ENCODE data around the gene ACSL5.

Gene ACSL5

DNA sequence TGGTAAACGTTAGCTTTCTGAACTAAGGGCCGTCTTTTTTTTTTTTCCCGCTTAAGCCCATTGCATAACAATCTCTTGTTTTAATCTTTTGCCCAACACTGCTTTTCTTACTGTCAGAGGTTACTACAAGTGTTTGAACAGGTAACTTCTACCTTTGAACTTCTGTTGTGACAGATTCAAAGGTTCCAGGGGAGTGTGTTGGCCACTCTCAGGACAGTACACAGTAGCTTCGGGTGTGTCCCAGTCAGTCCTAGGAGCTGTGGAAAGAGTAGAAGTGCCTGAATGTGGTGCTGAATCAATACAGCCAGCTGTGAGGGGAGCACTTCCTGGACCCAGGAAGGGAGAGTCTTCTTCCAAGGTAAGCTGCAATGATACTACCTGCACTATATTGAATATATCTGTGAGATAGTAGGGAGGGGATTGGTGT, at the start of gene ACSL5:
Gene ACSL5, plus strand, starts transcription at position 205 of the 427 bp plus-strand sequence. CDS start 20,831 bp downstream, outside the sequence.
- DNase-seq (ENCODE audit: low spot score): no peak

GRCh38 chr10:112327678-112328077, 46.2 kb upstream of the ACSL5 start:
- no peak for DNase-seq (ENCODE audit: low spot score)

GRCh38 chr10:112330162-112330561, 43.8 kb upstream of the ACSL5 start:
- DNase-seq (ENCODE audit: low spot score): no peak

GRCh38 chr10:112330607-112331160, 43.2 kb upstream of the ACSL5 start:
- DNase-seq (ENCODE audit: low spot score): no peak

DNA sequence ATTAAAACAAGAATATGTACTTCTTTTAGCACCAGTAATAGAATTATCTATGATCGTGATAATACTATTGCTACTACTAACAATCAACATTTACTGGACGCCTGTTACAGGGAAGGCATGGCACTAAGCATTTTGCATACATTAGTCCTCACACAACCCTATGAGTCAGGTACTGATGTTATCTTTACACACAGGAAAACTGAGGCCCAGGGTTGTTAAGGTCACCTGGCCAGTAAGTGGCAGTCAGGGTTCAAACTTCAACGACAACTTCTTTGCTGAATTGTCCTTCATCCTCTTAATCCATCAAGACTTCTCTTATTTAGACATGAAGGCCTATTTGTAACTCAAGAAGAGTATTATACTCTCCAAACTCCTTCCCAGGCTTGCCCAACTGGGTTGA, 41.9 kb upstream of the ACSL5 start:
- no peak for DNase-seq (ENCODE audit: low spot score)

GRCh38 chr10:112332509-112333228, 41.2 kb upstream of the ACSL5 start:
- DNase-seq (ENCODE audit: low spot score): no peak

DNA sequence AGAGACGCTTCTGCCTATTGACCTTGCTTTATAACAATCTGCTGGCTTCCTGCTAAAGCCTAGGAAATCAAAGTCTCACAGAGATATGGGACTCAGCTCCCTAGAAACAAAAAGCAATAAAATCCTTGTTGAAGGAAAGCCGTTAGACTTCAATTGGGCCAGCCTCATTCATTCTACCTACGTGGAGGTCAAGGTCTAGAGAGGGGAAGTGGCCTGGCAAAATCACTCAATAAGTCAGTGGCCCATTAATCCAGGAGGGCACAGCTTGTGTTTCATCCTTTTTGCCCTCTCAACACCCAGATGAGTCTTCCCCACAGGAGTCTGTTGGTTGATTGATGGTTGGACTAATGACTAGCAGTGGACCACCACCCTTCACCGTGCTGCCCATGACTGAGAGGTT, 40.5 kb upstream of the ACSL5 start:
- no peak for DNase-seq (ENCODE audit: low spot score)

DNA sequence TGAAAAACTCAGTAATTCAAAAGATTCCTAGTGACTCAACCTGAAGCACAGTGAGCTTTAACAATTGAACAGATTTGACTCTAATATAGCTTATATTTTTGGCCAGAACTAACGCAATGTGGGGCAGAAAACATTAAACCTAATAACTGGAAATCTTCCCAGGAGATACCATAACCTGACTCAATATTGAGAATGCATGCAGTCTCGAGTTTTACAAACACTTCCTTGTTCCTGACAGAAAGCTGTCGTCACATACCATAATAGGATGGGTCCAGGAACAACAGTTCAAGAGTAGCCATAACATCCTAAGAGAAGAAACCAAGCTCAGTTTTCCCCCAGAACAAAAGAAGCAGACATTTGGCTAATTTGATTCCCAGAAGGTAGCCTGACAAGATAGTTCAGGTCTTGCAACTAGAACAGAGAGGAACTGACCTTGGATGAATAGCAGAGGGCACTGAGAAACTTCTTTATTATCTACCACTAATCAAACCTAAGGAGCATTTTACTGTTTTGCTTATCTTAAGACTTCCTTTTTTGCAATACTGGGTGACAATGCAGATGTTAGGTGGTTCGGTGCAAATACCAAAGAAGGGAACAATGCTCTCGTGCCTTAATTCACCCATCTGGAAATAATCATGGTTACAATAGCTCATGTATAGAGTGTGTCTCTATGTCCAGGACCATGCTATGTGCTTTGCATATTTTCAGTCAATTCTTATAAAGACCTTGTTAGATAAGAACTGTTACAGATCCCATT, 38.6 kb upstream of the ACSL5 start:
- no peak for DNase-seq (ENCODE audit: low spot score)

GRCh38 chr10:112335868-112336265, 38.0 kb upstream of the ACSL5 start:
- no peak for DNase-seq (ENCODE audit: low spot score)

- no peak for DNase-seq (ENCODE audit: low spot score)
Observed at GRCh38 chr10:112336556-112337201, 37.2 kb upstream of the ACSL5 start.

DNA sequence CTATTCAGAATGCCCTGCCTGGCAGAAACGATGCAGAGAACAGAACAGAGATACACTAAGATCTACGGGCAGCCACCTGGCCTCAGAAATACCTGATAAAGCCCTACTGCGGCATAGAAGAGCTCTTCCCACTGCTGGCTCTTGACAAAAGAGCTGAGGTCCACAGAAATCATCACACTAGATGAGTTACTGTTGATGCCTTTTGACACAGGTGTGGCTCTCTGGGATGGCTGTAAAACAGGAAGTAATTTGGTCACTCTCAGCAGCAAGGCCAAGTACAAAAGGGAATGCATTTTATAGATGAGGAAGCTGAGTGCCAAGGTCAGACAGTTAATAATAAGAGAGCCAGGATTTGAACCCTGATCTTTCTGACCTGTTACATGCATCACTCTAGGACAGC, 35.0 kb upstream of the ACSL5 start:
- no peak for DNase-seq (ENCODE audit: low spot score)

DNA sequence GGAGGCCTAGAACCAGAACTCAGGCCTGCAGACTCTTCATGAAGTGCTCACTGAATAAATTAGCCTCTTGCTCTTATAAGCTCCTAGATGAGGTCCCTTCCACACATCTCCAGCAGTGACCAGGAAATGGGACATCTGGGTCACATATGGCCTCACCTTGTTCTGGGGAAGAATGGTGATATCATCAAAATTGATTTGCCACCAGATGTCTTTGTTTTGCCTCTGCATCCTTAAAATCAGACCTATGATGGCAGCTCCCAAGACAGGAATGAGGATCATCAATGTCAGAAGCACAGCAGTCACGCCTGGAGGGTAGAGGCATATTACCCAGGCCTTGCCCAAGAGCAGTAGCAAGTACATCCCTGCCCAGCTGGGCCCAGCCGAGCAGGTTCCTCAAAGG, 33.3 kb upstream of the ACSL5 start:
- no peak for DNase-seq (ENCODE audit: low spot score)

- DNase-seq (ENCODE audit: low spot score): no peak
Observed at GRCh38 chr10:112343056-112343806, 30.7 kb upstream of the ACSL5 start.

- no peak for DNase-seq (ENCODE audit: low spot score)
Observed at GRCh38 chr10:112344261-112344660, 29.7 kb upstream of the ACSL5 start.

- no peak for DNase-seq (ENCODE audit: low spot score)
Observed at GRCh38 chr10:112345202-112345601, 28.7 kb upstream of the ACSL5 start.

GRCh38 chr10:112345743-112346142, 28.2 kb upstream of the ACSL5 start:
- no peak for DNase-seq (ENCODE audit: low spot score)

- no peak for DNase-seq (ENCODE audit: low spot score)
Observed at GRCh38 chr10:112346774-112347173, 27.1 kb upstream of the ACSL5 start.

- no peak for DNase-seq (ENCODE audit: low spot score)
Observed at GRCh38 chr10:112347709-112348671, 25.9 kb upstream of the ACSL5 start.

DNA sequence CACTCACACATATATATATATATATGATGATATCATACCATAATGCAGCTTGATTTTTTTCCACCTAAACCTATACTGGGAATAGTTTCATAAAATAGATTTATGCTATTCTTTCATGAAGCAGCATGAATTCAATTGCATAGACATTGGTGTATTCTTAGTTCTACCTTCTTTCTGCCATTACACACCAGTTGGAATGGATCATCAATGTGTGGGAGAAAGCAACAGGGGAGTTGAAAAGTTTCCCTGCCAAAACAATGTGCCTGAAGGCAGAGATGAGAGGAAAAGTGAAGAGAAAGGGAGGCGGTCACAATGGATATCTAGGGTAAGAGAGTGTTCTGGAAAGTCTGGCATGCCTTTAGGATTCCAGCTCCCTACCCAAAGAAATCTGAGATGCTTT, 25.2 kb upstream of the ACSL5 start:
- no peak for DNase-seq (ENCODE audit: low spot score)

- no peak for DNase-seq (ENCODE audit: low spot score)
Observed at GRCh38 chr10:112349521-112350085, 24.3 kb upstream of the ACSL5 start.
